Ovary (tissue), 3 donors: ENCODE results near the gene ADISSP.

Source experiments
- CTCF ChIP-seq, 3 donors: fragments of 450-650 bp in 2 of 3; fragments of 200-600 bp in 1 of 3; IDR thresholded peaks; one replicate each; pipeline versions ENCODE4 v1.5.1 to v1.8.0; 2016 to 2022; ENCODE audit warnings: antibody characterized with exemption in 3 of 3, mild to moderate bottlenecking in 1 of 3
- EP300 ChIP-seq: sonication (generic); formaldehyde crosslinking; IDR thresholded peaks from one replicate; pipeline ENCODE4 v1.6.1; 2017; ENCODE audit warnings: antibody characterized with exemption
- donor health status: DM: no; HTN: no; CAD: no.

- no peak for TF ChIP-seq EP300
- no peak for TF ChIP-seq CTCF (IDR thresholded peaks at IDR 0.05)
Observed at GRCh38 chr20:3766422-3767109, 987 bp downstream of the ADISSP start.
